GM13977 (cell line): ENCODE data around the gene DCTN2.

ENCODE experiments used
- DNase-seq: peaks from one replicate; pipeline ENCODE4 v3.0.0; 2012; ENCODE audit warnings: low spot score
- CTCF ChIP-seq: IDR thresholded peaks from 2 replicates; pipeline ENCODE4 v1.5.1; 2012; ENCODE audit warnings: mild to moderate bottlenecking, control low read depth; ENCODE audit not compliant: insufficient read depth; ENCODE audit errors: extremely low read depth, missing control alignments
- in situ Hi-C: fragments of 300-500 bp; cut with MboI; formaldehyde crosslinking; loops from one replicate; pipeline ENCODE4 v1.12.0; 2022; ENCODE audit warnings: low sequenced_read_pairs, low pct_unique_long_range_greater_than_20kb, mixed read lengths, inconsistent platforms; ENCODE audit not compliant: unreplicated experiment

The DCTN2 gene

GRCh38 chr12:57553343-57554202 is 6.6 kb upstream of the DCTN2 start:
- no peak for TF ChIP-seq CTCF
- DNase-seq, result no peak
- in situ Hi-C loops, result no loop called here

GRCh38 chr12:57552835-57553313 is 5.9 kb upstream of the DCTN2 start:
- TF ChIP-seq CTCF, result no peak
- no peak for DNase-seq
- in situ Hi-C loops, result no loop called here

- in situ Hi-C loops, result no loop called here
- DNase-seq, result no peak
- TF ChIP-seq CTCF, result no peak
Observed at GRCh38 chr12:57552306-57552651, 5.3 kb upstream of the DCTN2 start.

GRCh38 chr12:57551637-57552305 is 4.8 kb upstream of the DCTN2 start:
- in situ Hi-C loops, result no loop called here
- no peak for TF ChIP-seq CTCF
- DNase-seq, result no peak

GRCh38 chr12:57550641-57551549 is 3.9 kb upstream of the DCTN2 start:
- in situ Hi-C loops, result no loop called here
- no peak for TF ChIP-seq CTCF

More at GRCh38 chr12:57550641-57551549, 3.9 kb upstream of the DCTN2 start:
- DNase-seq, result no peak
